HG03066 (cell line): ENCODE results near the gene SLC35A3.

Experiments used
- ATAC-seq: cut with Tn5 transposase; IDR thresholded peaks from one replicate; pipeline ENCODE4 v1.9.1; 2021; ENCODE audit warnings: low read depth; ENCODE audit not compliant: unreplicated experiment

Gene SLC35A3

GRCh38 chr1:100074604-100075395 lies 105.0 kb downstream of the SLC35A3 start:
- ATAC-seq: no peak

GRCh38 chr1:100075773-100076172 lies 106.0 kb downstream of the SLC35A3 start:
- peak; percentile 48 for ATAC-seq

- no peak for ATAC-seq
Observed at GRCh38 chr1:100076319-100076718, 106.5 kb downstream of the SLC35A3 start.

- ATAC-seq: peak; percentile 63
Observed at GRCh38 chr1:100076744-100077143, 106.9 kb downstream of the SLC35A3 start.

GRCh38 chr1:100077531-100077930 lies 107.7 kb downstream of the SLC35A3 start:
- ATAC-seq: peak; percentile 53

GRCh38 chr1:100080331-100080730 lies 110.5 kb downstream of the SLC35A3 start:
- ATAC-seq: no peak
